Activated T-cell treated with anti-CD3 and anti-CD28 coated beads, Interleukin-2, amount 50 U/mL, for 48 hours (primary cell): Measurements from ENCODE around the gene TATDN3.
"Not testable (repeated sequence)": the region's sequence is repeated elsewhere in the genome, so short reads cannot be mapped to it uniquely, and the experiment has no call there.

ENCODE experiments used
- DNase-seq, 2 experiments: peaks; one replicate each; pipeline ENCODE4 v3.0.0-alpha.2; 2020

Gene TATDN3

DNA sequence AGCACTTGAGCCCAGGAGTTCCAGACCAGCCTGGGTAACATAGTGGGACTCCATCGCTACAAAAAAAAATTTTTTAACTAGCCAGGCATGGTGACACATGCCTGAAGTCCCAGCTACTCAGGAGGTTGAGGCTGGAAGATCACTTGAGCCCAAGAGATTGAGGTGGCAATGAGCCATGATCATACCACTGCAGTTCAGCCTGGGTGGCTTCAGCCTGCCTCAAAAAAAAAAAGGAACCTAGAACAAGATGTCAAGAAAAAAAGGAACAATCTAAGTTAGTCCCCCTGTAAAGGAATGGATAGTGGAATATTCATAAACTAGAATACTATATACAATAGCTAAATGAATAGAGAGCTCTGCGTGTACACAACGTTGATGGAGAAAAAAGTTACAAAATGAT is 14.5 kb upstream of the TATDN3 start:
- DNase-seq, result no peak

GRCh38 chr1:212779086-212779485 is 12.6 kb upstream of the TATDN3 start:
- DNase-seq, result not testable (repeated sequence)

DNA sequence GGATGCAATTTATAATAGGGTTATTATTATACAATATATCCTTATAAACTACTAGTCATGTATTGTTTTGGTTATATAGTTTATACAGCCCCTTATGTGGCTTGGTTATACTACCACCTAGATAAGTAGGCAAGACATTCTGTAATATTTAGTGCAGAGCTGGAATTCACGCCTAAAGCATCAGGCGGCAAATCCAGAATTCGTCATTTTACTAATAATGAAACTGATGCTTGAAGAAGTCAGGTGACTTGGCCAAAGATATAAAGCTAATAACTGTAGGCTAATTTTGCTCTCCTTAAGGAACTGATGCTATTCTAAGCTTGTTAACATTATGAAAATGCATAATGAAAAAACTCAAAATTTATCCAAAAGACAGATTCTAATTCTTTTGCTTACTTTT is 10.9 kb upstream of the TATDN3 start:
- DNase-seq, result no peak

- DNase-seq, result no peak
These were observed 10.5 kb upstream of the TATDN3 start for GRCh38 chr1:212781225-212781624.

GRCh38 chr1:212782422-212783154 is 9.1 kb upstream of the TATDN3 start:
- no peak for DNase-seq

DNA sequence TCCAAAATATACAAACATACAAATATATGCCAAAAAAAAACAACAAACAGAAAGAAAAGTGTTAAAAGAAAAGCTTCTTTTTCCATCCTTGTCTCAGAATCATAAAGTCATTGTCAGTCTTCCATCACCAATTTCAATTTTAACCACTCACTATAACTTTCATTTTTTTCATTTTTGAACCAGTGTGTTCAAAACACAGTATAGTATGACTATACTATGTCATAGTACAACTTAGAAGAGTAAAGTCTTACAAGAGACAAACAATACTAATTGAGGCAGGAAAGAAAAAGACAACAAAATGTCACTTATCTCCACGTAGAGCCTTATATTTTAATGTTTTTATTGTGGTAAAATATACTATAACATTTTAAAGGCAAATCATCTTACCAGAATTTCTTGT is 7.7 kb upstream of the TATDN3 start:
- DNase-seq, result no peak

DNA sequence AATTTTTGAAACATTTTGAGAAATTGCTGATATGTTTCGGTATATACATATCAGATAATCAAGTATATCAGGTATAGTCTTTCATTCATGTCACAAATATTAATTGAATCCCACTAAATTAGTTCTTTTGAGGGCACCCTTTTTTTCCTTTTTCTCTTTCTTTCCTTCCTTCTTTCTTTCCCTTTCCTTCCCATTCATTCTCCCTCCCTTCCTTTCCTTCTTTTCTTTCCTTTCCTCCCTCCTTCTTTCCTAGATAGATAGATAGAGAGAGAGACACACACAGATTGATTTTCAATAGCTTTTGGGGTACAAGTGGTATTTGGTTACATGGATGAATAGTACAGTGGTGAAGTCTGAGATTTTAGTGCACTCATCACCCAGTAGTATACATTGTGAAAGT is 5.8 kb upstream of the TATDN3 start:
- DNase-seq, result no peak

- no peak for DNase-seq
These were observed 426 bp upstream of the TATDN3 start for GRCh38 chr1:212791261-212791675.

DNA sequence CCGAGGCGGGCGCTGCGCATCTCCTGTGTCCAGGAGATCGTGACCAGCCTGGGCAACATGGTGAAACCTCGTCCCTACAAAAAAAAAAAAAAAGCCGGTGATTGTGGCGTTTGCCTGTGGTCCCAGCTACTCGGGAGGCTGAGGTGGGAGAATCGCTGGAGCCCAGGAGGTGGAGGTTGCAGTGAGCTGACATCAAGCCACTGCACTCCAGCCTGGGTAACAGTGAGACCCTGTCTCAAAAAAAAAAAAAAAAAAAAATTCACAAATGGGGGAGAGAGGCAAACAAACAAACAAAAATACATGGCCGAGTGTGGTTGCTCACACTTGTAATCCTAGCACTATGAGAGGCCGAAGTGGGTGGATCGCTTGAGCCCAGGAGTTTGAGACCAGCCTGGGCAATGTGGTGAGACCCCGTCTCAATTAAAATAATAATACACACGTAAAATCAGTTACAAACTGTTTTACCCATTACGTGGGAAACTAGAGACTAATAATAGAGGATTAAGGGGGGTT is 758 bp downstream of the TATDN3 start:
- no peak for DNase-seq

- no peak for DNase-seq
These were observed 2.9 kb downstream of the TATDN3 start for GRCh38 chr1:212794561-212795014.

GRCh38 chr1:212797681-212798080 is 6.0 kb downstream of the TATDN3 start:
- DNase-seq, result no peak

- DNase-seq, result no peak
These were observed 14.1 kb downstream of the TATDN3 start for GRCh38 chr1:212805767-212806166.

GRCh38 chr1:212814537-212815334 is 23.0 kb downstream of the TATDN3 start:
- no peak for DNase-seq

DNA sequence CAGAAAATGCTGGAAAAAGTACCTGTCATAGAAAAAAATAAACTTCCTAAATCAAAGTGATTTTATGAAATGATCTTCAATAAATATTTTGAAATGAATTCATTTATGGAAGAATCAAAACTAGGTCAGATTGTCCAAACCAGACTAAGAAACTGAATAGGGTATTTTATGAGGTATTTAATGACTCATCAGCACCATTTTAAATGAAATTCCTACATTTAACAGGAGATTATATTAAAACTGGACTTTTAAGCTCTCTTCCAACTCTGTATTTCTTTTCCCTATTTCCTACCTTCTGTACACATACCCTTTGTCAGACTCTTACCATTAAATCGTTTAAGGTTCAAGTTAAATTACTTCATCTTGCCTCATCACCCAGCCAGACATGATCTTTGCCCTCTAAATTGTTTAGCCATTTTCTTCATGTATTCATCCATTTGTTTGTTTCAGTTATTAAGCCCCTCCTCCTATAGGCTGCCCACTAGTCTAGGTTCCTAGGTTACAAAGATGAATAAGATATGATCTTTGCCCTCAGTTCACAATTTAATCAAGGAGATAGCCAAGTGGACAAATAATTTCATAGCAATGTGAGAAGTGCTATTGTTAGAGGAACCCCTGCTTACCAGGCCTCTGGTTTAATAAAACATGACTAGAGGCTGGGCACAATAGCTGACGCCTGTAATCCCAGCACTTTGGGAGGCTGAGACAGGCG is 25.0 kb downstream of the TATDN3 start:
- DNase-seq, result no peak

- DNase-seq, result no peak
These were observed 28.0 kb downstream of the TATDN3 start for GRCh38 chr1:212819726-212820125.

DNA sequence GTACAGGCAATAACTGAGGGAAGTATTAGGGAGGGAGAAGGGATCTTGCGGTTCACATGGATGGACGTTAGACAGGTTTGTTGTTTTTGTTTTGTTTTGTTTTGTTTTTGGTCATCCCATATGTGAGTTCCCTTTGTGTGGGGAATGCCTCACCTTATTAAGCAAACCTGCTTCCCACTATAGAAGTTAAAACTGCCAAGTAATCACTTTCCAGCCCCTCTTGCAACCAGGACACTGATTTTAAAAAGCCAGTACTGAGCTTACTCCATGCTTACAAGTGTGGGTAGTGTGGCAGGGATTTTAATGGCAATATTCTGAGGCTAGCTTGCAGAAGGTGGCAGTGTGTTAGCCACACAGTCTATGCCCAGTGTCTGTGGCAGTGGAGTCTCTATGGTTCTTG is 29.3 kb downstream of the TATDN3 start:
- no peak for DNase-seq

DNA sequence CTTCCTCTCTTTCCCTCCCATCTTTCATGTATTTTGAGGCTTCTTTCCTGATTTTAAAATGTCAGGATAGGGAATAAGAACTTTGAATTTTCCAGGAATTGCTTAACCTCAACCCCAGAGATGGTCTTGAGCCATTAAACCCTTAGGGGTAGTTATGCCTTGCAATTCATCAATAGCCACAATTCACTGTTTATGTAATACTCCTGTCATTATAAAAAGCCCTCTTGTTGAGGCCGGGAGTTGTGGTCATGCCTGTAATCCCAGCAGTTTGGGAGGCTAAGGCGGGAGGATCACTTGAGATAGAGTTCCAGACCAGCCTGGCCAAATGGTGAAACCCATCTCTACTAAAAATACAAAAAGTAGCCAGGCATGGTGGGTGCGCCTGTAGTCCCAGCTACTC is 31.3 kb downstream of the TATDN3 start:
- no peak for DNase-seq

GRCh38 chr1:212824201-212824600 is 32.5 kb downstream of the TATDN3 start:
- no peak for DNase-seq

GRCh38 chr1:212825798-212826452 is 34.2 kb downstream of the TATDN3 start:
- DNase-seq, result no peak

GRCh38 chr1:212827171-212827776 is 35.6 kb downstream of the TATDN3 start:
- DNase-seq, result no peak

DNA sequence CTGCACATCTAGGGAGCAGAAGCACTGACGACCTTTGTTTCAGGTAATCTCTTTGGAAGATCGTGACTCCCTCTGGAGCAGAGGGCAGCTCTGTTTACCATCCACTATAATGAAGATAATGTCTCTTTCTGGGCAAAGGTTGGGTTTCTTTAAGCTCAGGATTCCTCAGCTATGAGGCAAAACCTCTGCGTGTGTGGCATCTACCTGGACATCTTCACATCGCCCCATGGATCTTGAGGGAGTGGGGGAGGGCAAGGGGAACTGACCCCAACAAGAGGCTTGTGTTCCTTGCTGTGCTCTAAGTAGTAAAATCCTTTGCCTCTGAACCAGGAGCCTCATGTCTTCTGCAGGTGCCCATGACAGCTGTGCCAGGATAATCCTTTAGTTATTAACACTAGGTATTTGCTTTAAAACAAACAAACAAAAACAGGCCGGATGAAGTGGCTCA is 36.2 kb downstream of the TATDN3 start:
- DNase-seq, result no peak

- no peak for DNase-seq
These were observed 36.7 kb downstream of the TATDN3 start for GRCh38 chr1:212828395-212828794.
